GM21528 (cell line): ENCODE results near the gene SLC25A26.
"Not testable (repeated sequence)": the region's sequence is repeated elsewhere in the genome, so short reads cannot be mapped to it uniquely, and the experiment has no call there.

Experiments used
- ATAC-seq: cut with Tn5 transposase; IDR thresholded peaks from one replicate; pipeline ENCODE4 v1.9.1; 2021; ENCODE audit warnings: mild to moderate bottlenecking, moderate library complexity; ENCODE audit not compliant: unreplicated experiment, low FRiP score

The SLC25A26 gene

GRCh38 chr3:66405701-66406091 is 184.9 kb downstream of the SLC25A26 start:
- no peak for ATAC-seq

- ATAC-seq: no peak
Observed at GRCh38 chr3:66406163-66406562, 185.4 kb downstream of the SLC25A26 start.

GRCh38 chr3:66406831-66407610 is 186.2 kb downstream of the SLC25A26 start:
- ATAC-seq: no peak

- ATAC-seq: peak; percentile 76
Observed at GRCh38 chr3:66407611-66408218, 186.9 kb downstream of the SLC25A26 start.

- ATAC-seq: no peak
Observed at GRCh38 chr3:66409771-66410754, 189.3 kb downstream of the SLC25A26 start.

- no peak for ATAC-seq
Observed at GRCh38 chr3:66410976-66411375, 190.2 kb downstream of the SLC25A26 start.

- no peak for ATAC-seq
Observed at GRCh38 chr3:66411474-66411873, 190.7 kb downstream of the SLC25A26 start.

GRCh38 chr3:66411961-66412887 is 191.4 kb downstream of the SLC25A26 start:
- ATAC-seq: no peak

- no peak for ATAC-seq
Observed at GRCh38 chr3:66413151-66413751, 192.4 kb downstream of the SLC25A26 start.

GRCh38 chr3:66414846-66415245 is 194.0 kb downstream of the SLC25A26 start:
- ATAC-seq: no peak

GRCh38 chr3:66415867-66416428 is 195.1 kb downstream of the SLC25A26 start:
- no peak for ATAC-seq

GRCh38 chr3:66416556-66417304 is 195.9 kb downstream of the SLC25A26 start:
- no peak for ATAC-seq

GRCh38 chr3:66418475-66418931 is 197.7 kb downstream of the SLC25A26 start:
- ATAC-seq: no peak

- no peak for ATAC-seq
Observed at GRCh38 chr3:66419036-66419435, 198.2 kb downstream of the SLC25A26 start.

- ATAC-seq: not testable (repeated sequence)
Observed at GRCh38 chr3:66421144-66421543, 200.3 kb downstream of the SLC25A26 start.

- ATAC-seq: not testable (repeated sequence)
Observed at GRCh38 chr3:66421893-66422292, 201.1 kb downstream of the SLC25A26 start.

GRCh38 chr3:66423791-66424190 is 203.0 kb downstream of the SLC25A26 start:
- ATAC-seq: no peak

GRCh38 chr3:66425032-66425431 is 204.2 kb downstream of the SLC25A26 start:
- no peak for ATAC-seq
